ENCODE measurements around the gene FRAS1.

DNA sequence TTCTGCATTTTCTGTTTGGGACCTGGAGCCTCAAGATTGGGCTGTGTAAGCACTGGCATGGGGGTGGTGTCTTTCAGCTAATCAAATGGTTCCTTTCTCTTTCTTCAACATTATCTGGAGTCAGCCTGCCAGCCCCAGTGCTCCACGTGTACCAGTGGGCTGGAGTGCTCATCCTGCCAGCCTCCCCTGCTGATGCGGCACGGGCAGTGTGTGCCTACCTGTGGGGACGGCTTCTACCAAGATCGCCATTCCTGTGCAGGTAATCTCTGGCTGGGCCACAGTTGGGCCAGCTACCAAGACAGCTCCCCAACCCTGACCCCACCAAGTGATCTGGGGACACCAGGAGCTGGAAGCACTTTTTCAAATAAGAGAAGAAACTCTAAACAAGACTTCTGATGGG is 229.2 kb downstream of the FRAS1 start:
- TF ChIP-seq, protein P1, sequence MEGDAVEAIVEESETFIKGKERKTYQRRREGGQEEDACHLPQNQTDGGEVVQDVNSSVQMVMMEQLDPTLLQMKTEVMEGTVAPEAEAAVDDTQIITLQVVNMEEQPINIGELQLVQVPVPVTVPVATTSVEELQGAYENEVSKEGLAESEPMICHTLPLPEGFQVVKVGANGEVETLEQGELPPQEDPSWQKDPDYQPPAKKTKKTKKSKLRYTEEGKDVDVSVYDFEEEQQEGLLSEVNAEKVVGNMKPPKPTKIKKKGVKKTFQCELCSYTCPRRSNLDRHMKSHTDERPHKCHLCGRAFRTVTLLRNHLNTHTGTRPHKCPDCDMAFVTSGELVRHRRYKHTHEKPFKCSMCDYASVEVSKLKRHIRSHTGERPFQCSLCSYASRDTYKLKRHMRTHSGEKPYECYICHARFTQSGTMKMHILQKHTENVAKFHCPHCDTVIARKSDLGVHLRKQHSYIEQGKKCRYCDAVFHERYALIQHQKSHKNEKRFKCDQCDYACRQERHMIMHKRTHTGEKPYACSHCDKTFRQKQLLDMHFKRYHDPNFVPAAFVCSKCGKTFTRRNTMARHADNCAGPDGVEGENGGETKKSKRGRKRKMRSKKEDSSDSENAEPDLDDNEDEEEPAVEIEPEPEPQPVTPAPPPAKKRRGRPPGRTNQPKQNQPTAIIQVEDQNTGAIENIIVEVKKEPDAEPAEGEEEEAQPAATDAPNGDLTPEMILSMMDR (IDR thresholded peaks at IDR 0.05): no peak
- TF ChIP-seq POLR2A (IDR thresholded peaks at IDR 0.05): no peak
